Mucosa of rectum (tissue), 2 donors: ENCODE data around the gene BCL2L15.

Source experiments
- H3K27ac ChIP-seq, 2 donors: one replicate each; pipeline ENCODE4 v1.7.0; 2013; ENCODE audit warnings: inconsistent platforms in 2 of 2, low read depth in 2 of 2, low read length in 2 of 2
- H3K27me3 ChIP-seq, 2 donors: one replicate each; pipeline ENCODE4 v1.7.0; 2013; ENCODE audit warnings: low read length in 2 of 2; ENCODE audit not compliant: control insufficient read depth in 2 of 2, insufficient read depth in 2 of 2
- H3K36me3 ChIP-seq, 2 donors: one replicate each; pipeline ENCODE4 v1.7.0; 2013; ENCODE audit warnings: low read length in 2 of 2; ENCODE audit not compliant: control insufficient read depth in 2 of 2, insufficient read depth in 2 of 2
- H3K4me1 ChIP-seq, 2 donors: one replicate each; pipeline ENCODE4 v1.7.0; 2013; ENCODE audit warnings: low read length in 2 of 2, mild to moderate bottlenecking in 1 of 2; ENCODE audit not compliant: control insufficient read depth in 2 of 2, insufficient read depth in 2 of 2
- H3K4me3 ChIP-seq, 2 donors: one replicate each; pipeline ENCODE4 v1.7.0; 2013; ENCODE audit warnings: low read length in 2 of 2
- H3K9ac ChIP-seq, 2 donors: one replicate each; pipeline ENCODE4 v1.7.0; 2013; ENCODE audit warnings: low read length in 2 of 2, low read depth in 1 of 2, mild to moderate bottlenecking in 1 of 2
- H3K9me3 ChIP-seq, 2 donors: one replicate each; pipeline ENCODE4 v1.7.0; 2013; ENCODE audit warnings: low read length in 2 of 2; ENCODE audit not compliant: control insufficient read depth in 2 of 2
- donor health status: healthy.
- donor health status: Normal muscosa, but diverticular disease.

The BCL2L15 gene

GRCh38 chr1:113887402-113888175 lies at the start of gene BCL2L15:
TSS of gene BCL2L15 (minus strand) at chr1:113887581. CDS start at chr1:113887375, 206 bp downstream.
- Histone ChIP-seq H3K36me3 (peaks cover 0 to 3% of the 10 kb centered on the region in 2 donors), H3K9ac (peak within 1 kb of the TSS; percentile 66 to 86), H3K4me1 (peaks cover 6 to 24% of the 10 kb centered on the region in 2 donors), H3K9me3 (no peaks in the 10 kb centered on the region), H3K27ac (peak within 1 kb of the TSS; percentile 88 to 91), H3K27me3 (no peaks in the 10 kb centered on the region), H3K4me3 (peak within 1 kb of the TSS; percentile 70 to 79)

GRCh38 chr1:113937146-113937545 lies 49.8 kb upstream of the BCL2L15 start:
- no peaks in the 10 kb centered on the region for H3K27me3 ChIP-seq
- H3K9ac ChIP-seq: no peak overlapping the region
- peaks cover 11 to 12% of the 10 kb centered on the region in 2 donors for H3K4me1 ChIP-seq
- no peak overlapping the region for H3K27ac ChIP-seq
- H3K4me3 ChIP-seq: no peak overlapping the region
- H3K36me3 ChIP-seq: peaks cover 7 to 13% of the 10 kb centered on the region in 2 donors
- no peaks in the 10 kb centered on the region for H3K9me3 ChIP-seq

- Histone ChIP-seq H3K9me3 (no peaks in the 10 kb centered on the region), H3K4me3 (no peak overlapping the region), H3K4me1 (peaks cover 22 to 23% of the 10 kb centered on the region in 2 donors), H3K27ac (no peak overlapping the region), H3K9ac (no peak overlapping the region), H3K27me3 (no peaks in the 10 kb centered on the region), H3K36me3 (peaks cover 7% of the 10 kb centered on the region in 2 donors)
Observed at GRCh38 chr1:113935970-113936369, 48.6 kb upstream of the BCL2L15 start.

DNA sequence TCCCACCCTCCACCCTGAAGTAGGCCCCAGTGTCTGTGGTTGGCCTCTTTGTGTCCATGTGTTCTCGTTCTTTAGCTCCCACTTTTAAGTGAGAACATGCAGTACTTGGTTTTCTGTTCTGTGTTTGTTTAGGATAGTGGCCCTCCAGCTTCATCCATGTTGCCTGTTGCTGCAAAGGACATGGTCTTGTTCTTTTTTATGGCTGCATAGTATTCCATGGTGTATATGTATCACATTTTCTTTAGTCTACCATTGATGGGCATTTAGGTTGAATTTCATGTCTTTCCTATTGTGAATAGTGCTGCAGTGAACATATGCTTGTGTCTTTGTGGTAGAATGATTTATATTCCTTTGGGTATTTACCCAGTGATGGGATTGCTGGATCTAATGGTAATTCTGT lies 47.8 kb upstream of the BCL2L15 start:
- Histone ChIP-seq H3K27me3 (no peaks in the 10 kb centered on the region), H3K9me3 (no peaks in the 10 kb centered on the region), H3K9ac (no peak overlapping the region), H3K4me1 (peaks cover 29 to 31% of the 10 kb centered on the region in 2 donors), H3K36me3 (no peaks in the 10 kb centered on the region), H3K27ac (no peak overlapping the region), H3K4me3 (no peak overlapping the region)

- H3K27ac ChIP-seq: no peak overlapping the region
- H3K4me3 ChIP-seq: no peak overlapping the region
- H3K27me3 ChIP-seq: no peaks in the 10 kb centered on the region
- H3K9ac ChIP-seq: no peak overlapping the region
- H3K9me3 ChIP-seq: no peaks in the 10 kb centered on the region
- H3K36me3 ChIP-seq: no peaks in the 10 kb centered on the region
- peaks cover 25 to 31% of the 10 kb centered on the region in 2 donors for H3K4me1 ChIP-seq
Observed at GRCh38 chr1:113934511-113935055, 47.2 kb upstream of the BCL2L15 start.

DNA sequence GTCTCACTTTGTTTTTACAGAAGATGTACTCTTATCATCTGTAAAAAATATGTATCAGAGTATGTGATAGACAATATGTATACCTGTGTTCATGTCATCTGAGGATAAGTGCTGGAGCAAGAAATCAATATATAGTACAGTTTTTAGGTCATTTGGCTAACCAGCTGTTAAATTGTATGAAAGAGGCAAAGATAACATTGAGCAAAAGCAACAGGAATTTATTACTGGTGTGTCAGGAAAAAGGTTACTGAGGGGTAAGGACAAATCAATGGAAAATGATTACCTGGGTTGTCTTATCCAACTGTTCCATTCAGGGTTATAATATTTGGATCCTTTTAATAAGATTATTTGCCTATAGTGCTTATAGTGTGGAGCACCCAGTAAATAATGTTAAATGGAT lies 46.6 kb upstream of the BCL2L15 start:
- Histone ChIP-seq H3K36me3 (no peaks in the 10 kb centered on the region), H3K4me1 (peaks cover 25 to 31% of the 10 kb centered on the region in 2 donors)

DNA sequence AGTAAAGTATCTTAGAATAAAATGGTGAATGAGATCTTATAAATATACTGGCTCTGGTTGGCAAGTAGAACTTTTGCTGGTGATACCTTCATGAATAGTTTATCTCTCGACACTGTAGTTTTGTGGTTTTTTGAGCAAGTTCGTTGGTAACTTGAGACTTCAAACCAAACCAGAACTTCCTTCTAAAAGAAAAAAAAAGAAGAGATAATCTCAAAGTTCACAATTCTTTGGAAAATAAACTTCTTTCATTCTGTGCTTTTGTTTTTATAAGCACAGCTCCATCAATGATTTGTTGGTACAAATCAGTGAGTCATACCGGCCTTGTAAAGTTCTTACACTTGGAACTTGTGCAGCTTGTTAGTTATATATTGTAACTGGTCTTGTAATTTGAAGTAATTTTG lies 44.1 kb upstream of the BCL2L15 start:
- H3K4me1 ChIP-seq: peaks cover 25 to 39% of the 10 kb centered on the region in 2 donors
- no peaks in the 10 kb centered on the region for H3K36me3 ChIP-seq
- peak overlapping the region; percentile 92 to 96 for H3K4me3 ChIP-seq
- peak overlapping the region; percentile 63 to 99 for H3K27ac ChIP-seq
- H3K9me3 ChIP-seq: no peaks in the 10 kb centered on the region
- no peaks in the 10 kb centered on the region for H3K27me3 ChIP-seq
- peak overlapping the region; percentile 34 to 42 for H3K9ac ChIP-seq

More for the DNA sequence above, 46.6 kb upstream of the BCL2L15 start:
- Histone ChIP-seq H3K27me3 (no peaks in the 10 kb centered on the region), H3K9ac (no peak overlapping the region), H3K27ac (no peak overlapping the region), H3K4me3 (no peak overlapping the region), H3K9me3 (no peaks in the 10 kb centered on the region)

DNA sequence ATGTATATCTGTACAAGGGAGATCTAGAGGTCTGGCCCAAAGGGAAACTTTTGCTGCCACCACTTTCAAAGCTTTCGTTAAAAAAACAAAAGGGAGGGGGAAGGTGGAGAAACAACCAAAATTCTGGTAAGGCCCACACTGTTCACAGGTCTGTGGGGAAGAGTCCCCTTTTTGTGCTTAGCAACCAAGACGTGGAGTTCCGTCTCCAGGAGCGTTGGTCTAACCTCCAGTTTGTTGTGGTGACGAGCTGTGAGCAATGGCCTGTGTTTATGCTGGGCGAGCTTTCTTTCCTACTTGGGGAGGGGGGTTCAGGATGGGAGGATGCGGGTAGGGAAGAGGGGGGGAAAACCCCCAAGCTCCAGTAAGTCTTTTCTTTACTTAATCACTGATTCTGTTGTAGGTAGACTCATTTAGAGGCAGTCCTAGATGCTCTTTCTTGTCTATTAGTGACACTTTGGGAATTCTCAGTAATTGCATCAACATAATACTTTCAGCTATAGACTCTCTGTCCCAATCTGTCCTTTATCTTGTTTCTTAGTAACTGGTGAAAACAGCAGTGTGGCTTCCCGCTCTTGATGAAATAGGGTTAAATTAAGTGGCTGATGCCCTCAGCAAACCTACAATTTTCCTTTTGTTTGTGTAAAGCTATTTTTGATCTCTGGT lies 43.2 kb upstream of the BCL2L15 start:
- H3K27me3 ChIP-seq: no peaks in the 10 kb centered on the region
- H3K9me3 ChIP-seq: no peaks in the 10 kb centered on the region
- H3K9ac ChIP-seq: peak overlapping the region; percentile 97
- peaks cover 25 to 39% of the 10 kb centered on the region in 2 donors for H3K4me1 ChIP-seq
- no peaks in the 10 kb centered on the region for H3K36me3 ChIP-seq
- H3K4me3 ChIP-seq: peak overlapping the region; percentile 92 to 96
- peak overlapping the region; percentile 97 to 99 for H3K27ac ChIP-seq

GRCh38 chr1:113929750-113930498 lies 42.5 kb upstream of the BCL2L15 start:
- peaks cover 25 to 39% of the 10 kb centered on the region in 2 donors for H3K4me1 ChIP-seq
- H3K36me3 ChIP-seq: no peaks in the 10 kb centered on the region
- peak overlapping the region; percentile 97 for H3K9ac ChIP-seq
- no peaks in the 10 kb centered on the region for H3K27me3 ChIP-seq
- peak overlapping the region; percentile 97 to 99 for H3K27ac ChIP-seq
- H3K9me3 ChIP-seq: no peaks in the 10 kb centered on the region
- peak overlapping the region; percentile 92 to 96 for H3K4me3 ChIP-seq
